Nephron (organoid): ENCODE results near the gene CNOT4.

Source experiments
- H3K27ac Mint-ChIP-seq, 3 experiments: 2 replicates each; pipeline ENCODE4 v1.8.0; 2020; ENCODE audit warnings: mixed read lengths in 3 of 3, mild to moderate bottlenecking in 2 of 3, moderate library complexity in 1 of 3
- H3K27me3 Mint-ChIP-seq: 2 replicates; pipeline ENCODE4 v1.8.0; 2021; ENCODE audit warnings: low read depth, mild to moderate bottlenecking, moderate library complexity, mixed read lengths
- H3K36me3 Mint-ChIP-seq: 2 replicates; pipeline ENCODE4 v1.8.0; 2020; ENCODE audit warnings: low read depth, mixed read lengths
- H3K4me1 Mint-ChIP-seq: 2 replicates; pipeline ENCODE4 v1.8.0; 2020; ENCODE audit warnings: mixed read lengths
- H3K4me3 Mint-ChIP-seq, 3 experiments: 2 replicates each; pipeline ENCODE4 v1.8.0; 2020; ENCODE audit warnings: mild to moderate bottlenecking in 3 of 3, mixed read lengths in 3 of 3, moderate library complexity in 2 of 3
- H3K9me3 Mint-ChIP-seq: 2 replicates; pipeline ENCODE4 v1.8.0; 2020; ENCODE audit warnings: mixed read lengths
- CTCF ChIP-seq, 3 experiments: fragments of 200-600 bp; sonication (generic); IDR thresholded peaks; one replicate each; pipeline ENCODE4 v1.5.0; 2021; ENCODE audit warnings: antibody characterized with exemption in 3 of 3; ENCODE audit not compliant: unreplicated experiment in 3 of 3

Gene CNOT4

GRCh38 chr7:135552148-135552547 is 42.2 kb upstream of the CNOT4 start:
- no peaks in the 10 kb centered on the region for H3K36me3 Mint-ChIP-seq
- no peak for TF ChIP-seq CTCF (IDR thresholded peaks at IDR 0.05; ENCODE audit: unreplicated experiment in 3 of 3)
- no peak overlapping the region for H3K27ac Mint-ChIP-seq
- H3K4me3 Mint-ChIP-seq = no peak overlapping the region
- no peaks in the 10 kb centered on the region for H3K9me3 Mint-ChIP-seq
- no peaks in the 10 kb centered on the region for H3K4me1 Mint-ChIP-seq
- peaks cover 4% of the 10 kb centered on the region for H3K27me3 Mint-ChIP-seq

GRCh38 chr7:135550196-135550595 is 40.3 kb upstream of the CNOT4 start:
- Mint-ChIP-seq H3K9me3 (no peaks in the 10 kb centered on the region), H3K27ac (no peak overlapping the region), H3K4me3 (no peak overlapping the region), H3K4me1 (no peaks in the 10 kb centered on the region), H3K36me3 (no peaks in the 10 kb centered on the region), H3K27me3 (peaks cover 4% of the 10 kb centered on the region)
- no peak for TF ChIP-seq CTCF (IDR thresholded peaks at IDR 0.05; ENCODE audit: unreplicated experiment in 3 of 3)

- Mint-ChIP-seq H3K4me3 (no peak overlapping the region), H3K27me3 (no peaks in the 10 kb centered on the region), H3K4me1 (peaks cover 10% of the 10 kb centered on the region), H3K27ac (no peak overlapping the region), H3K9me3 (no peaks in the 10 kb centered on the region), H3K36me3 (no peaks in the 10 kb centered on the region)
- no peak for TF ChIP-seq CTCF (IDR thresholded peaks at IDR 0.05; ENCODE audit: unreplicated experiment in 3 of 3)
Measured at GRCh38 chr7:135541029-135541428, 31.1 kb upstream of the CNOT4 start.

- no peaks in the 10 kb centered on the region for H3K27me3 Mint-ChIP-seq
- peak overlapping the region in 2 of 3 experiments; percentile 33 to 35 for H3K27ac Mint-ChIP-seq
- H3K36me3 Mint-ChIP-seq = no peaks in the 10 kb centered on the region
- H3K4me3 Mint-ChIP-seq = no peak overlapping the region
- H3K4me1 Mint-ChIP-seq = peaks cover 15% of the 10 kb centered on the region
- no peak for TF ChIP-seq CTCF (IDR thresholded peaks at IDR 0.05; ENCODE audit: unreplicated experiment in 3 of 3)
- no peaks in the 10 kb centered on the region for H3K9me3 Mint-ChIP-seq
Measured at GRCh38 chr7:135539629-135540028, 29.7 kb upstream of the CNOT4 start.

- Mint-ChIP-seq H3K27ac (peak overlapping the region in 2 of 3 experiments; percentile 14 to 51), H3K27me3 (no peaks in the 10 kb centered on the region), H3K36me3 (no peaks in the 10 kb centered on the region), H3K4me1 (peaks cover 15% of the 10 kb centered on the region), H3K9me3 (no peaks in the 10 kb centered on the region), H3K4me3 (no peak overlapping the region)
- TF ChIP-seq CTCF (IDR thresholded peaks at IDR 0.05; ENCODE audit: unreplicated experiment in 3 of 3) = no peak
Measured at GRCh38 chr7:135538376-135538775, 28.5 kb upstream of the CNOT4 start.

GRCh38 chr7:135537905-135538304 is 28.0 kb upstream of the CNOT4 start:
- no peak for TF ChIP-seq CTCF (IDR thresholded peaks at IDR 0.05; ENCODE audit: unreplicated experiment in 3 of 3)
- no peaks in the 10 kb centered on the region for H3K27me3 Mint-ChIP-seq
- H3K27ac Mint-ChIP-seq = peak overlapping the region in 2 of 3 experiments; percentile 14 to 51
- H3K4me3 Mint-ChIP-seq = no peak overlapping the region
- H3K4me1 Mint-ChIP-seq = peaks cover 15% of the 10 kb centered on the region
- H3K36me3 Mint-ChIP-seq = no peaks in the 10 kb centered on the region
- H3K9me3 Mint-ChIP-seq = no peaks in the 10 kb centered on the region
